ENCODE measurements around the gene GASK1A. TPM values are rescaled to one million over a fixed set of nuclear protein-coding genes. Genes with fewer than 3 reads are reported as not detected.

Gene GASK1A
- total RNA-seq, 3 donors from 2014 or later: 1.2 to 10.0 (median 3.6) TPM

DNA sequence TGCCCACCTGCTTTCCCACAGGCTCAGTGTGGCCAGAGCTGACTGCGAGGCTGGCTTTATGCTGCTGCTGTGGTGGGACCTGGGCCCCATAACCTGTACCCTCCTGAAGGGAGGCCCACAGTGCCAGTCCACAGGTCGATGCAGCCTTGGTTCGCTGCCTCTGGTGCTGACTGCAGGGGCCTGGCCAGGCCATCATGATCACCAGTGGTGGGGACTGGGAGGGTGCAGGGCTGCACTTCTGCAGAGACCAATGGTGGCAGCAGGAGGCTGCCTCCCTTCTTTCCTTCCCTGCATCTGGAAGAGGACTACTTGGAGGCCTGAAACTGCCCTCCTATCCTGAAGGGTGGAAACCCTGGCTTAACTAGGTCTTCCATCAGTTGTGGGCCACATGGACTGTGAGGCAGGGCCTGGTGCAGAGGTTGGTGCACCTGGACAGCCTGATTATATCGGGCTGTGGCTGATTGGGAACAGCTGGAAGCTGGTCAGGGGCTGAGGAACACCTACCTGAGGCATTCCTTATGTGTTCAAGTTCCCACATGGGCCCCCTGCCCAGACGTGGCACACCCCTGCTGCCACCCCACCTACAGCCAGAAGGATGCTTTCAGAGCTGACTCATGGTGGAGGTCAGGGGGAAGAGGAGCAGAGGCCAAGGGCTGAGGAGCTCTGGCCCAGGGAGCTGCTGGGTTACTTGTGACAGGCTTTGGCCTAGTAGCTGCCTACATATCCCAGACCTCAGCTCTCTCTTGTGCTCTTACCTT is 97.0 kb downstream of the GASK1A start:
- no peaks in the 10 kb centered on the region for H3K9me3 ChIP-seq
- H3K4me1 ChIP-seq (ENCODE audit: low read depth): no peaks in the 10 kb centered on the region
- no peaks in the 10 kb centered on the region for H3K36me3 ChIP-seq (ENCODE audit: low read depth)
- no peak for DNase-seq
- no peak overlapping the region for H3K4me3 ChIP-seq
- intact Hi-C loops (cut with DNase I, micrococcal nuclease): no loop called here
- no peak for ATAC-seq
- TF ChIP-seq, protein P1, sequence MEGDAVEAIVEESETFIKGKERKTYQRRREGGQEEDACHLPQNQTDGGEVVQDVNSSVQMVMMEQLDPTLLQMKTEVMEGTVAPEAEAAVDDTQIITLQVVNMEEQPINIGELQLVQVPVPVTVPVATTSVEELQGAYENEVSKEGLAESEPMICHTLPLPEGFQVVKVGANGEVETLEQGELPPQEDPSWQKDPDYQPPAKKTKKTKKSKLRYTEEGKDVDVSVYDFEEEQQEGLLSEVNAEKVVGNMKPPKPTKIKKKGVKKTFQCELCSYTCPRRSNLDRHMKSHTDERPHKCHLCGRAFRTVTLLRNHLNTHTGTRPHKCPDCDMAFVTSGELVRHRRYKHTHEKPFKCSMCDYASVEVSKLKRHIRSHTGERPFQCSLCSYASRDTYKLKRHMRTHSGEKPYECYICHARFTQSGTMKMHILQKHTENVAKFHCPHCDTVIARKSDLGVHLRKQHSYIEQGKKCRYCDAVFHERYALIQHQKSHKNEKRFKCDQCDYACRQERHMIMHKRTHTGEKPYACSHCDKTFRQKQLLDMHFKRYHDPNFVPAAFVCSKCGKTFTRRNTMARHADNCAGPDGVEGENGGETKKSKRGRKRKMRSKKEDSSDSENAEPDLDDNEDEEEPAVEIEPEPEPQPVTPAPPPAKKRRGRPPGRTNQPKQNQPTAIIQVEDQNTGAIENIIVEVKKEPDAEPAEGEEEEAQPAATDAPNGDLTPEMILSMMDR (IDR thresholded peaks at IDR 0.05): no peak

DNA sequence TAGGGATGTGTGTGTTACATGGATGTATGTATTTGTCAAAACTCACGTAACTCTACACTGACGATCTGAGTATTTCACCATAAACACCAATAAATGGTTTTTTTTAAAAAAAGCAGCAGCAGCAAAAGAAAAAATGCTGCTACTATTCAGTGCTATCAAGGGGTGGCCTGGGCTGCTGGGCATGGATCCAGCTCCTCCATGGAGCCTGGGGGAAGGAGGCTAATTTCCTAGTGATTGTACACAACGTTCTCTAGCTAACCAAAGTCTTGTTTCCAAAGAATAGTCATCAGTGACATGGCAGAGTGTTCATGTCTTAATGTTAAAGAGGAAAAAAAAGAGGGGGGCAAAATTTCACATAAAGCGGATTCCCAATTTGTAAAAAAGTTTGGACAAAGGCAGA is 97.7 kb downstream of the GASK1A start:
- Histone ChIP-seq H3K4me3 (no peak overlapping the region), H3K36me3 (ENCODE audit: low read depth) (no peaks in the 10 kb centered on the region), H3K9me3 (no peaks in the 10 kb centered on the region), H3K4me1 (ENCODE audit: low read depth) (no peaks in the 10 kb centered on the region)
- ATAC-seq (no peak), DNase-seq (no peak)
- intact Hi-C loops (cut with DNase I, micrococcal nuclease): no loop called here
- TF ChIP-seq, protein P1 (IDR thresholded peaks at IDR 0.05): no peak

DNA sequence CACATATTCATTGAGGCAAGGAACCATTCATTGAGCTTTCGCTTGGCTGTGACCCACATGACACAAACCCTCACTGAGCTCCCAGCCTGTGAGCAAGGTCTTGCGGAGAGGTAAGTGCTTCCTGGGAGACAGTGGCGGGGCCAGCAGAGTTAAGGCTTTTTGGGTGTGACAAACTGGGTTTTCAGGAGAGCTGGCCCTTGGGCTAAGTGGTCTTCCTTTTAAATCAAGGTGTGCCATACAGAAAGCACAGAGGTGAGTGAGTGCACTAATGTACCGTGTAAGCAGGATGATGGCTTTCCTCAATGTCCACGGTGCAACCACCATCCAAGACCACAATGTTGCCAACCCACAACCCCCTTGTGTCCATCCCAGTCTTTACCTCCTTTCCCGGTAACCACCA is 98.2 kb downstream of the GASK1A start:
- no peak for DNase-seq
- no peaks in the 10 kb centered on the region for H3K4me1 ChIP-seq (ENCODE audit: low read depth)
- no peak for ATAC-seq
- H3K4me3 ChIP-seq: no peak overlapping the region
- intact Hi-C loops (cut with DNase I, micrococcal nuclease): no loop called here
- no peaks in the 10 kb centered on the region for H3K36me3 ChIP-seq (ENCODE audit: low read depth)
- H3K9me3 ChIP-seq: no peaks in the 10 kb centered on the region
- TF ChIP-seq, protein P1 (IDR thresholded peaks at IDR 0.05): no peak

DNA sequence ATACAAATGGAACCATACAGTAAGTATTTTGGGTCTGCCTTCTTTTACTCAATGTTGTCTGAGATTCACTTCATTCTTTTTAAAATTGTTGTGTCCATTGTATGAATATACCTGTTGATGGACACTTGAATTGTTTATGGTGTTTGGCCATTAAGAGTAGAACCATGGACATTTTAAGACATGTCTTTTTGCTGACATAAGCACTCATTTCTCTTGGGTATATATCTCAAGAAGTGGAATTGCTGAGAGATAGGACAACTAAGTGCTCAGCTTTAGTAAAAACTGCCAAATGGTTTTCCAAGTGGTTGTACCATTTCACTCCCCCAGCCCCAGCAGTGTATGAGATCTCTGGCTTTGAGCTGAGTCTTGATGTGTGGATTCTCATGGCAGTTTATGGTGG is 98.6 kb downstream of the GASK1A start:
- H3K36me3 ChIP-seq (ENCODE audit: low read depth): no peaks in the 10 kb centered on the region
- intact Hi-C loops (cut with DNase I, micrococcal nuclease): no loop called here

DNA sequence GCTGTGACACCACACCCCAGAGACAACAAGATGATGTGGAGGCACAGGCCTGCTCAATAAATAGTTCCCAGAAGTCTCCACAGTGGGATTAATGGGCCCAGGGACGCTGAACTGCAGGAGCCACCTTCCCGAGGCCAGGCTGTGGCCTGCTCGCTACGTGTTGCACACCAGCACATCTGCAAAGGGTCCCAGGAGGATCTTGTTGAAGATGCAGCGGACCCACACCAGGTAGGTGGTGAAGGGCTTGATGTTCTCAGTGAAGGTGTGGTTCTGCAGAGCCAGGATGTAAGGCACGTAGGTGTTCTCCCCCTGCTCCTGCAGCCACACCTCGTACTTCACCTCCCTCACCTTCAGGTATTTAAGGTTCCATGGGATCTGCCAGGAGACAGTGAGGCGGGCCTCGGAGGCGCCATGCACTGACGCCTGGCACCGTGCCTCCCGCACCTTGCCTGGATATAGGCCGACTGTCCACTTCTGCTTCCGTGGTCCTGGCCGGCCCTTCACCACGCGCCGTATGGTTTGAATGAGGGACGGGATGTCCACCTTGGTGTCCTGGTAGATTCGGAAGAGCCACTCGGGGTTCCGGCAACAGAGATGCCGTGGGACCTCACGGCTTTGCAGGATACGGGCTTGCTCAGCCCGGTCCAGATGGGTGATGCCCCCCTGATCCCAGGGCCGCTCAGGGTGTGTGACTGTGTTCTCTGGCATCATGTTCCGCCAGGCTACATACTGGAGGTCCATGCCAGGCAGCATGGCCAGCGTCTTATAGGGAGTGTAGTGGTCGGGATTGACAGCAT is 100.6 kb downstream of the GASK1A start:
- no peak for DNase-seq
- no peak for ATAC-seq
- no peaks in the 10 kb centered on the region for H3K9me3 ChIP-seq
- H3K4me3 ChIP-seq: no peak overlapping the region
- intact Hi-C loops (cut with DNase I, micrococcal nuclease): no loop called here
- TF ChIP-seq, protein P1 (IDR thresholded peaks at IDR 0.05): no peak
- H3K36me3 ChIP-seq (ENCODE audit: low read depth): no peaks in the 10 kb centered on the region
- no peaks in the 10 kb centered on the region for H3K4me1 ChIP-seq (ENCODE audit: low read depth)

More for the DNA sequence above, 98.6 kb downstream of the GASK1A start:
- TF ChIP-seq, protein P1 (IDR thresholded peaks at IDR 0.05): no peak
- H3K4me1 ChIP-seq (ENCODE audit: low read depth): no peaks in the 10 kb centered on the region
- no peak overlapping the region for H3K4me3 ChIP-seq
- ATAC-seq (no peak), DNase-seq (no peak)
- H3K9me3 ChIP-seq: no peaks in the 10 kb centered on the region
